Neural progenitor cell (in vitro differentiated cells): ENCODE data around the gene NUDT4. TPM values are rescaled to one million over a fixed set of nuclear protein-coding genes. Genes with fewer than 3 reads are reported as not detected.
"Not testable (repeated sequence)": the region's sequence is repeated elsewhere in the genome, so short reads cannot be mapped to it uniquely, and the experiment has no call there.

Source experiments
- DNase-seq: peaks from one replicate; pipeline ENCODE4 v3.0.0-alpha.2; 2016; ENCODE audit warnings: low spot score
- H2AFZ ChIP-seq: fragments of 200-600 bp; sonication (generic); replicated peaks from 2 replicates; pipeline ENCODE4 v1.6.1; 2016; ENCODE audit warnings: antibody characterized with exemption
- H3F3A ChIP-seq: fragments of 200-600 bp; sonication (generic); 2 replicates; pipeline ENCODE4 v1.6.1; 2016; ENCODE audit warnings: antibody characterized with exemption, low read depth
- H3K27ac ChIP-seq: fragments of 200-600 bp; sonication (generic); 2 replicates; pipeline ENCODE4 v1.5.1; 2016; ENCODE audit warnings: mild to moderate bottlenecking
- H3K27me3 ChIP-seq: fragments of 200-600 bp; sonication (generic); 2 replicates; pipeline ENCODE4 v1.6.1; 2016; ENCODE audit warnings: mild to moderate bottlenecking, moderate library complexity
- H3K36me3 ChIP-seq: fragments of 200-600 bp; sonication (generic); 2 replicates; pipeline ENCODE4 v1.5.1; 2016
- H3K4me1 ChIP-seq: fragments of 200-600 bp; sonication (generic); 2 replicates; pipeline ENCODE4 v1.6.1; 2016; ENCODE audit warnings: mixed run types
- H3K4me2 ChIP-seq: fragments of 200-600 bp; sonication (generic); 2 replicates; pipeline ENCODE4 v1.6.1; 2016
- H3K4me3 ChIP-seq: fragments of 200-600 bp; sonication (generic); 2 replicates; pipeline ENCODE4 v1.5.1; 2016
- H3K79me2 ChIP-seq: fragments of 200-600 bp; sonication (generic); 2 replicates; pipeline ENCODE4 v1.6.1; 2016; ENCODE audit warnings: low read depth
- H3K9ac ChIP-seq: fragments of 200-600 bp; sonication (generic); 2 replicates; pipeline ENCODE4 v1.6.1; 2016
- H3K9me3 ChIP-seq: fragments of 200-600 bp; sonication (generic); 2 replicates; pipeline ENCODE4 v1.5.1; 2016; ENCODE audit warnings: low read depth
- H4K20me1 ChIP-seq: fragments of 200-600 bp; sonication (generic); 2 replicates; pipeline ENCODE4 v1.6.1; 2016; ENCODE audit warnings: low read depth
- H3K27ac Mint-ChIP-seq: 3 replicates; pipeline ENCODE4 v1.8.0; 2021; ENCODE audit warnings: mixed read lengths
- H3K27me3 Mint-ChIP-seq: 2 replicates; pipeline ENCODE4 v1.8.0; 2022; ENCODE audit warnings: low read depth, mild to moderate bottlenecking, inconsistent platforms, moderate library complexity, mixed read lengths; ENCODE audit not compliant: insufficient read depth
- H3K36me3 Mint-ChIP-seq: 3 replicates; pipeline ENCODE4 v1.8.0; 2021; ENCODE audit warnings: mixed read lengths
- H3K4me1 Mint-ChIP-seq: 3 replicates; pipeline ENCODE4 v1.8.0; 2021; ENCODE audit warnings: mixed read lengths
- H3K4me3 Mint-ChIP-seq: 3 replicates; pipeline ENCODE4 v1.8.0; 2021; ENCODE audit warnings: mild to moderate bottlenecking, moderate library complexity, mixed read lengths
- H3K9me3 Mint-ChIP-seq: 3 replicates; pipeline ENCODE4 v1.8.0; 2020; ENCODE audit warnings: mixed read lengths
- EZH2 ChIP-seq: fragments of 200-600 bp; sonication (generic); IDR thresholded peaks from 2 replicates; pipeline ENCODE4 v1.6.1; 2017; ENCODE audit warnings: antibody characterized with exemption, mild to moderate bottlenecking, moderate library complexity
- EZH2phosphoT487 ChIP-seq: fragments of 200-600 bp; sonication (generic); IDR thresholded peaks from 2 replicates; pipeline ENCODE4 v1.6.1; 2017; ENCODE audit warnings: antibody characterized with exemption
- total RNA-seq: library from RNA; depleted of rRNA; stranded (reverse); fragments of >200 nt; gene quantifications from 2 replicates; pipeline ENCODE4 v1.2.3, GENCODE V29; 2015; ENCODE audit warnings: low replicate concordance
- TF ChIP-seq, protein P1 (sequence below): fragments of 200-600 bp; sonication (generic); IDR thresholded peaks from 2 replicates; pipeline ENCODE4 v1.5.1; 2017; ENCODE audit warnings: antibody characterized with exemption, mild to moderate bottlenecking

The NUDT4 gene
- total RNA-seq, 1 donor from 2014 or later = 89.8 TPM

DNA sequence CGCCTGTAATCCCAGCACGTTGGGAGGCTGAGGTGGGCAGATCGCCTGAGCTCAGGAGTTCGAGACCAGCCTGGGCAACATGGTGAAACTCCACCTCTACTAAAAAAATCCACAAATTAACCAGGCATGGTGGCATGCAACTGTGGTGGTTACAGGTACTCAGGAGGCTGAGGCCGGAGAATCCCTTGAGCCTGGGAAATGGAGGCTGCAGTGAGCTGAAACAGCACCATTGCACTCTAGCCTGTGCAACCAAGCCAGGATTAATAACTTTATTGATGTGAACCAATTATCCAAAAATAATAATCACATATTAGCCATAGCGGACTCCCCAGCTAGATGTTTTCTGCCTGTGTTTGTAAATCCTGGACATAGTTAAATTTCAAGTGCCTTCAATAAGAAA, 1.8 kb upstream of the NUDT4 start:
- TF ChIP-seq EZH2 (no peak), EZH2phosphoT487 (no peak)
- TF ChIP-seq, protein P1, sequence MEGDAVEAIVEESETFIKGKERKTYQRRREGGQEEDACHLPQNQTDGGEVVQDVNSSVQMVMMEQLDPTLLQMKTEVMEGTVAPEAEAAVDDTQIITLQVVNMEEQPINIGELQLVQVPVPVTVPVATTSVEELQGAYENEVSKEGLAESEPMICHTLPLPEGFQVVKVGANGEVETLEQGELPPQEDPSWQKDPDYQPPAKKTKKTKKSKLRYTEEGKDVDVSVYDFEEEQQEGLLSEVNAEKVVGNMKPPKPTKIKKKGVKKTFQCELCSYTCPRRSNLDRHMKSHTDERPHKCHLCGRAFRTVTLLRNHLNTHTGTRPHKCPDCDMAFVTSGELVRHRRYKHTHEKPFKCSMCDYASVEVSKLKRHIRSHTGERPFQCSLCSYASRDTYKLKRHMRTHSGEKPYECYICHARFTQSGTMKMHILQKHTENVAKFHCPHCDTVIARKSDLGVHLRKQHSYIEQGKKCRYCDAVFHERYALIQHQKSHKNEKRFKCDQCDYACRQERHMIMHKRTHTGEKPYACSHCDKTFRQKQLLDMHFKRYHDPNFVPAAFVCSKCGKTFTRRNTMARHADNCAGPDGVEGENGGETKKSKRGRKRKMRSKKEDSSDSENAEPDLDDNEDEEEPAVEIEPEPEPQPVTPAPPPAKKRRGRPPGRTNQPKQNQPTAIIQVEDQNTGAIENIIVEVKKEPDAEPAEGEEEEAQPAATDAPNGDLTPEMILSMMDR = no peak
- H3K27ac ChIP-seq = peak overlapping the region; percentile 54
- H3K4me2 ChIP-seq = peak overlapping the region; percentile 79
- H2AFZ ChIP-seq = peak overlapping the region; percentile 75
- Mint-ChIP-seq H3K27me3 (peaks cover 2% of the 10 kb centered on the region), H3K9me3 (peaks cover 2% of the 10 kb centered on the region), H3K27ac (peak overlapping the region; percentile 31), H3K36me3 (no peaks in the 10 kb centered on the region), H3K4me1 (peaks cover 42% of the 10 kb centered on the region), H3K4me3 (peak overlapping the region; percentile 87)
- no peak overlapping the region for H3K9ac ChIP-seq
- peaks cover 27% of the 10 kb centered on the region for H3K79me2 ChIP-seq
- no peaks in the 10 kb centered on the region for H3K27me3 ChIP-seq
- H3F3A ChIP-seq = peaks cover 26% of the 10 kb centered on the region
- peaks cover 44% of the 10 kb centered on the region for H3K4me1 ChIP-seq
- H3K4me3 ChIP-seq = peak overlapping the region; percentile 63
- H3K9me3 ChIP-seq = no peaks in the 10 kb centered on the region
- no peak for DNase-seq
- peaks cover 22% of the 10 kb centered on the region for H4K20me1 ChIP-seq
- no peaks in the 10 kb centered on the region for H3K36me3 ChIP-seq

DNA sequence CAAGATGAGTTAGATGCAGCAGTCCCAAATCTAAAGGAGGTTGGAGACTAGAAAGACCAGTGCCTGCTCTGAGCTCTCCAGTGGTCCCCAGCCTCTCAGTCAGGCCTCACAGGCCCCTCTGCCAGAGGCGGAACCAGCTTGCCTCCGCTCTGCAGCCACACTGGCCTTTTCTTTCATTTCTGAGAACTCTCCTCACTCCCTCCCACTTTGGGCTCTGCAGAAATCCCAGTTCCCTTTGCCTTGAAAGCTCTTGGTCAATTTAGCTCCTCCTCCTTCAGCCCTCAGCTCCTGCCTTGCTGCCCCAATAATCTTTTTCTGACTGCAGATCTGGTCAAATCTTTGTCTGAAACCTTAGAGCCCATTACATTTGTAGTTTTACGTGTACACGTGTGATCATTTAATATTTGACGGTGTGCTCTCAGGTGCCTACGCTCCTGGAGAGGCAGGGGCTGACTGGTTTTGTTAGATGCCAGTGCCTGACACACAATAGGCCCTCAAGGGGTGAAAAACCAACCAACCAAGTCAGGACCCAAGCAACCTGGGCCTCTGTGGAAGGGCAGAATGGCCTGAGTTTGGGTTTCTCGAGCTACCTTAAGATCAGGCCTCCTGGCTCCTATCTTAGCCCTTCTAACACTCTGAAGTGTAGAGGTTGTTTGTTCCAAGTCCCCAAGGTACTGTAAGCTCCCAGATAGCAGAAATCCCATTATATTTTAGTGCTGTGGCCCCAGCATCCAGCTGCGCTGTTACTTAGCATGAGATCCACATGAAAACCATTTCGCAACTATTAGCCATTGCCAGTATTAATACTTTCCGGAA, 1.1 kb upstream of the NUDT4 start:
- Histone ChIP-seq H3K4me3 (peak overlapping the region; percentile 63), H3K4me2 (peak overlapping the region; percentile 79), H3K27ac (peak overlapping the region; percentile 54), H3K4me1 (peaks cover 49% of the 10 kb centered on the region), H4K20me1 (peaks cover 29% of the 10 kb centered on the region), H3K9ac (no peak overlapping the region), H3F3A (peaks cover 26% of the 10 kb centered on the region), H3K79me2 (peaks cover 35% of the 10 kb centered on the region), H3K9me3 (no peaks in the 10 kb centered on the region), H2AFZ (peak overlapping the region; percentile 75), H3K36me3 (no peaks in the 10 kb centered on the region), H3K27me3 (no peaks in the 10 kb centered on the region)
- Mint-ChIP-seq H3K27ac (peak overlapping the region; percentile 31), H3K4me3 (peak overlapping the region; percentile 87), H3K27me3 (peaks cover 2% of the 10 kb centered on the region), H3K4me1 (peaks cover 49% of the 10 kb centered on the region), H3K9me3 (peaks cover 2% of the 10 kb centered on the region), H3K36me3 (peaks cover 4% of the 10 kb centered on the region)
- no peak for TF ChIP-seq EZH2
- TF ChIP-seq EZH2phosphoT487 = no peak
- TF ChIP-seq, protein P1 = no peak
- peak; percentile 81 for DNase-seq

GRCh38 chr12:93378196-93378997, 672 bp downstream of the NUDT4 start:
- not testable (repeated sequence) for H3K9me3 Mint-ChIP-seq, H3K9me3 ChIP-seq, H3K36me3 ChIP-seq, H3K27me3 ChIP-seq, H3K27me3 Mint-ChIP-seq, H3K27ac ChIP-seq
- peak overlapping the region; percentile 63 for H3K4me3 ChIP-seq
- peaks cover 52% of the 10 kb centered on the region for H3K79me2 ChIP-seq
- Mint-ChIP-seq H3K27ac (peak overlapping the region; percentile 98), H3K4me1 (peaks cover 49% of the 10 kb centered on the region), H3K4me3 (peak overlapping the region; percentile 100), H3K36me3 (peaks cover 15% of the 10 kb centered on the region)
- H3K9ac ChIP-seq = peak overlapping the region; percentile 27
- H3K4me2 ChIP-seq = peak overlapping the region; percentile 83
- peaks cover 26% of the 10 kb centered on the region for H3F3A ChIP-seq
- peaks cover 46% of the 10 kb centered on the region for H3K4me1 ChIP-seq
- peak; percentile 67 for DNase-seq
- H2AFZ ChIP-seq = peak overlapping the region; percentile 41
- H4K20me1 ChIP-seq = peaks cover 47% of the 10 kb centered on the region
